Ovary (tissue), 10 donors: ENCODE measurements around the gene ZSCAN20. TPM values are rescaled to one million over a fixed set of nuclear protein-coding genes. Genes with fewer than 3 reads are reported as not detected.

ENCODE experiments used
- DNase-seq, 5 donors: peaks; one replicate each; pipeline ENCODE4 v3.0.0-alpha.2; 2019 to 2020
- H3K27ac ChIP-seq, 2 donors: fragments of 200-600 bp; one replicate each; pipeline versions ENCODE4 v1.5.1 to v1.8.0; 2019 to 2022
- H3K27me3 ChIP-seq: fragments of 200-600 bp; one replicate; pipeline ENCODE4 v1.8.0; 2022
- H3K36me3 ChIP-seq: fragments of 200-600 bp; sonication (generic); one replicate; pipeline ENCODE4 v1.5.1; 2019
- H3K4me1 ChIP-seq: one replicate; pipeline ENCODE4 v1.8.1; 2013; ENCODE audit warnings: mild to moderate bottlenecking, moderate library complexity; ENCODE audit not compliant: insufficient read depth
- H3K4me3 ChIP-seq: fragments of 200-600 bp; sonication (generic); one replicate; pipeline ENCODE4 v1.5.1; 2017
- H3K9me3 ChIP-seq, 2 donors: fragments of 200-600 bp in 1 of 2; sonication (generic) in 1 of 2; one replicate each; pipeline versions ENCODE4 v1.5.1 to v1.8.1; 2013 to 2019; ENCODE audit warnings: mild to moderate bottlenecking in 1 of 2, moderate library complexity in 1 of 2
- EP300 ChIP-seq: sonication (generic); formaldehyde crosslinking; IDR thresholded peaks from one replicate; pipeline ENCODE4 v1.6.1; 2017; ENCODE audit warnings: antibody characterized with exemption
- POLR2A ChIP-seq: fragments of 450-650 bp; IDR thresholded peaks from one replicate; pipeline ENCODE4 v1.6.1; 2017; ENCODE audit warnings: antibody characterized with exemption, mild to moderate bottlenecking, moderate library complexity
- WGBS, 3 donors: extraction: QIAGEN DNeasy Blood & Tissue Kit in 1 of 3; methylation state at CpG; one replicate each; pipeline versions ENCODE4 v1.1.5 to v1.1.7; 2013 to 2017; 5-methylcytosine and 5-hydroxymethylcytosine counted together
- intact Hi-C, 4 donors: fragments of 100-400 bp; cut with DNase I; formaldehyde crosslinking; loops; one replicate each; pipeline versions ENCODE4 v1.11.0 to v1.15.1; 2022 to 2023
- long read RNA-seq, 3 donors: library from polyadenylated mRNA in 2 of 3; unstranded in 2 of 3; transcript quantifications; one replicate each; pipeline ENCODE4 v2.0.0 and lab custom pipeline, GENCODE V29; 2021 to 2026
- polyA plus RNA-seq, 2 donors: library from polyadenylated mRNA; stranded (reverse); fragments of 200-250 nt in 1 of 2; fragments of 350-450 nt in 1 of 2; fragmentation: Illumina TruSeq in 1 of 2; extraction: RNeasy Lipid Tissue Mini Kit (QIAGEN cat#74804) in 1 of 2; gene quantifications; one replicate each; pipeline ENCODE4 v1.2.3, GENCODE V29; 2013 to 2014
- total RNA-seq, 7 donors: library from RNA; depleted of rRNA in 2 of 7; stranded (reverse); fragments of >200 nt in 2 of 7; fragmentation: NEBNext Ultra II Directional in 3 of 7; extraction: Animal tissue kit (Norgen Biotek cat#: 25700) in 3 of 7; gene quantifications; one replicate each; pipeline versions ENCODE4 v1.1.0 to v1.2.4, GENCODE V29; 2016 to 2023
- TF ChIP-seq, protein P1 (sequence below), 3 donors: fragments of 450-650 bp in 2 of 3; fragments of 200-600 bp in 1 of 3; IDR thresholded peaks; one replicate each; pipeline versions ENCODE4 v1.5.1 to v1.8.0; 2016 to 2022; ENCODE audit warnings: antibody characterized with exemption in 3 of 3, mild to moderate bottlenecking in 1 of 3
- donor health status: DM: no; HTN: no; CAD: no; lungs with moderate emphysema.
- donor health status: DM: no; HTN: no; CAD: no.
- donor health status: Bipolar disorder and iron deficiency.
- donor health status: DM: yes; HTN: yes; CAD: no.
- donor health status: DM: no; HTN: no; CAD: no.
- donor health status: DM: yes; HTN: yes; CAD: no.

ZSCAN20 gene
- total RNA-seq (1 to 10 TPM; 3.0 to 8.3 (median 6.4) TPM), polyA plus RNA-seq (1 to 10 TPM; 1.9 to 3.7 TPM)
- long read RNA-seq, donor 1, partial matches to known transcripts, result 2 of 10 reads
- long read RNA-seq, donor 1, other reads (novel, unspliced or antisense), result 8 of 10 reads
- long read RNA-seq, donor 2, full-length matches to known transcripts, result 1 of 1 reads
- long read RNA-seq, donor 2, partial matches to known transcripts, result 0 of 1 reads
- long read RNA-seq, donor 2, other reads (novel, unspliced or antisense), result 0 of 1 reads
- long read RNA-seq, donor 3, partial matches to known transcripts, result 1 of 8 reads
- long read RNA-seq, donor 3, other reads (novel, unspliced or antisense), result 7 of 8 reads

DNA sequence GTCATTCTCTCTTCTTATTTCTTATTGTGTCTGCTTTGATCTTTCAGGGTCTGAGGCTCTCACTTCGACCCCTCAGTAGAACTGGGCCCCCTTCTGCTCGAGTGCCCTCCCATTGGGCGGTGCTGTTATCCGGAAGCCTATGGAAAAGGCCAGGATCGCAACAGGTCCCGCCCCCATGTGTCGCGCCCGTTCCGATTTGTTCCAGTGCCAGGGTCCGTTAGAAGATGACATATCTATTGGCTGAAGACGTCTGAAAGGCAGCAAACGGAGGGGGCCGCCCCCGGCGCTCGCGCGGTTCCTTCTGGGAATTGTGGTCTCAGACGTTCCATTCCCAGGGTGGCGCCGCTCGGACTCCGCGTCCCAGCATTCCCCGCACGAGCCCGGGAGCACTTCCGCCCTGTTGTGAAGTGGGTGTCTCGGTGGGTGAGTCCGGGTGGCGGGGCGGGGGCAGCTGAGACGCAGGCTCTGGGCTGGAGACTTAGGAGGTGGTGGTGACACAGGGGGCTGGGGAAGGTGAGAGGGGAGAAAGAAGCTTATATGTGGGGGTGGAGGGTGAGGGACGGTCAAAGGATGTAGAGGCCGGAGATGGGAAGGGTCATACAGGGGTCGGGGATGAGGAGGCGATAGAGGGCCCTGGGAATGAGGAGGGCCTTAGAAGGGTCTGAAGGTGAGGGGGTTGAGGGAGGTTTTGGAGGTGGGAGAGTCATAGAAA is at the start of gene ZSCAN20:
ZSCAN20 (plus strand) TSS at position 377 of the 712 bp plus-strand sequence. CDS start 6,644 bp downstream, outside the sequence.
- Histone ChIP-seq H3K36me3 (no peaks in the 10 kb centered on the region), H3K27ac (peak within 1 kb of the TSS in 1 of 2 donors; percentile 53), H3K9me3 (no peaks in the 10 kb centered on the region), H3K27me3 (no peaks in the 10 kb centered on the region), H3K4me1 (peaks cover 3% of the 10 kb centered on the region), H3K4me3 (peak within 1 kb of the TSS; percentile 57)
- 0 to 1% (median 1%) methylated on average over 38 of the region's 38 CpGs for WGBS, 3 donors
- intact Hi-C loops, result no loop called here
- TF ChIP-seq EP300 (no peak), POLR2A (no peak)
- TF ChIP-seq, protein P1, sequence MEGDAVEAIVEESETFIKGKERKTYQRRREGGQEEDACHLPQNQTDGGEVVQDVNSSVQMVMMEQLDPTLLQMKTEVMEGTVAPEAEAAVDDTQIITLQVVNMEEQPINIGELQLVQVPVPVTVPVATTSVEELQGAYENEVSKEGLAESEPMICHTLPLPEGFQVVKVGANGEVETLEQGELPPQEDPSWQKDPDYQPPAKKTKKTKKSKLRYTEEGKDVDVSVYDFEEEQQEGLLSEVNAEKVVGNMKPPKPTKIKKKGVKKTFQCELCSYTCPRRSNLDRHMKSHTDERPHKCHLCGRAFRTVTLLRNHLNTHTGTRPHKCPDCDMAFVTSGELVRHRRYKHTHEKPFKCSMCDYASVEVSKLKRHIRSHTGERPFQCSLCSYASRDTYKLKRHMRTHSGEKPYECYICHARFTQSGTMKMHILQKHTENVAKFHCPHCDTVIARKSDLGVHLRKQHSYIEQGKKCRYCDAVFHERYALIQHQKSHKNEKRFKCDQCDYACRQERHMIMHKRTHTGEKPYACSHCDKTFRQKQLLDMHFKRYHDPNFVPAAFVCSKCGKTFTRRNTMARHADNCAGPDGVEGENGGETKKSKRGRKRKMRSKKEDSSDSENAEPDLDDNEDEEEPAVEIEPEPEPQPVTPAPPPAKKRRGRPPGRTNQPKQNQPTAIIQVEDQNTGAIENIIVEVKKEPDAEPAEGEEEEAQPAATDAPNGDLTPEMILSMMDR (IDR thresholded peaks at IDR 0.05), result no peak
- DNase-seq, result peak; percentile 96 to 98 (median 97)

DNA sequence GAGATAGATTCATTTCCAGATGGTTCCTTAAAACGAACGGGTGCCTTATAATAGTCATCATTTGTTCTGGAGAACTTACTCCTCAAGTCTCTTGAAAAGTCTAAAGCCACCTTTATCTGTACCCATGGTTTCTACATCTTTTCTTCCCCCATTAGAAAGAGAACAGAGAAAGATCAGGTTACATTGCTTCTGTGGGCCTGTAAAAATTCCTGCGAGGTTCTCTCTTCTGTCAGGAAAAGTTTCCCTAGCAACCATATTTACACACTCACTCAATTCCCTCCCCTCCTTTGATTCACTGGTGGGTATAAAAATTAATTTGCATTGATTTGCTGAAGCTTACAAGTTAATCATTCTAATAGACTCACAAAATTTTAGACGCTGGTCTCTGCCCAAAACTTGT is 48.2 kb upstream of the ZSCAN20 start:
- WGBS, 3 donors, result 73 to 84% (median 84%) methylated on average over 4 of the region's 4 CpGs

DNA sequence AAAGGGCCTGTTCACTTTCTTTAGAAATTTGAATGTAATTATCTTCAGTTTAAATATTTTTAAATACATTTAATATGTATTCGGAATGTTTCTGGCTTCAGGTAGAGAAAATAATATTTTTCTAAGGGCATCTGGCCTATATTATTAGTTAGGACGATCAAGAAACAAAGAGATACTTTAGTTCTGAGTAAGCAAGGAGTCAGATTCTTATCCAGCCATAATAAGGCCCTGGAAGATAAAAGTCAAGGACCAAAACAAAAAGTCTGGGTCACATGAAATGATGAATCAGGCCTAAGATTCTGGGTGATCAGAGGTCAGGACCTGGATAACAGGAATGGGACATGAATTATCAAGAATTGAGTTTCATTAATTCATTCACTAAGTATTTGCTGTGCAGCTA is 47.8 kb upstream of the ZSCAN20 start:
- H3K27ac ChIP-seq, result no peak overlapping the region
- intact Hi-C loops, result no loop called here
- H3K27me3 ChIP-seq, result no peaks in the 10 kb centered on the region
- 74 to 80% (median 77%) methylated on average over 2 of the region's 2 CpGs for WGBS, 3 donors
- no peak for DNase-seq
- H3K4me1 ChIP-seq, result no peaks in the 10 kb centered on the region
- H3K36me3 ChIP-seq, result no peaks in the 10 kb centered on the region
- TF ChIP-seq EP300 (no peak), POLR2A (no peak)
- TF ChIP-seq, protein P1 (IDR thresholded peaks at IDR 0.05), result no peak
- H3K9me3 ChIP-seq, result no peaks in the 10 kb centered on the region
- no peak overlapping the region for H3K4me3 ChIP-seq

More for the DNA sequence above, 48.2 kb upstream of the ZSCAN20 start:
- Histone ChIP-seq H3K27me3 (no peaks in the 10 kb centered on the region), H3K27ac (no peak overlapping the region), H3K4me3 (no peak overlapping the region), H3K4me1 (no peaks in the 10 kb centered on the region), H3K9me3 (no peaks in the 10 kb centered on the region), H3K36me3 (no peaks in the 10 kb centered on the region)
- no peak for TF ChIP-seq POLR2A
- no peak for TF ChIP-seq EP300
- TF ChIP-seq, protein P1 (IDR thresholded peaks at IDR 0.05), result no peak
- intact Hi-C loops, result no loop called here
- no peak for DNase-seq

DNA sequence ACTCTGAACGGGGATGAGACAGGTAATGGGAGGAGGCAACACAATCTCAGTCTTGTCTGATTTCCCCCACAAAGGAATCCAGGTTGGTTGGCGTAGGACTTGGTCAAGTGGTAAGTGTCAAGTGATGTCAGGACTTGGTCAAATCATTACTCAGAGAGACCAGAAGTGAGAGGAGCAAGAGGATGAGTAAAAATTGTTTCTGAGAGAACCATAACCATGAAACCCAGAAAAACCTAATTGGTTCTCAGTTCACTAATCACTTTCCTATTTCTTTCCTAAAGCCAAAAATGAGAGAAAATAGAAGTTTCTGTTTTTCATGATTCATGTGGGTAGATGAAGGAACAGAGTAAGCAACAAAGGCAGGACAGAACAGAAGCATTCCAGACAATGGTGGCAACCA is 46.5 kb upstream of the ZSCAN20 start:
- DNase-seq, result no peak
- intact Hi-C loops, result no loop called here
- no peak overlapping the region for H3K27ac ChIP-seq
- H3K36me3 ChIP-seq, result no peaks in the 10 kb centered on the region
- no peak for TF ChIP-seq POLR2A
- TF ChIP-seq, protein P1 (IDR thresholded peaks at IDR 0.05), result no peak
- no peak for TF ChIP-seq EP300
- no peaks in the 10 kb centered on the region for H3K27me3 ChIP-seq
- no peaks in the 10 kb centered on the region for H3K9me3 ChIP-seq
- H3K4me3 ChIP-seq, result no peak overlapping the region
- WGBS, 3 donors, result 93 to 97% (median 96%) methylated on average over 2 of the region's 2 CpGs
- H3K4me1 ChIP-seq, result no peaks in the 10 kb centered on the region
